Mucosa of gallbladder (tissue), 1 donor: ENCODE measurements around the gene TJP1. TPM values are rescaled to one million over a fixed set of nuclear protein-coding genes. Genes with fewer than 3 reads are reported as not detected.

Experiments used
- DNase-seq: peaks from one replicate; pipeline ENCODE4 v3.0.0-alpha.2; 2020; ENCODE audit warnings: low spot score
- total RNA-seq: library from RNA; stranded (reverse); gene quantifications from one replicate; pipeline ENCODE4 v1.2.1, GENCODE V29; 2021
- donor health status: DM: no; HTN: no; CAD: no.

Gene TJP1
- total RNA-seq, result 105 TPM

DNA sequence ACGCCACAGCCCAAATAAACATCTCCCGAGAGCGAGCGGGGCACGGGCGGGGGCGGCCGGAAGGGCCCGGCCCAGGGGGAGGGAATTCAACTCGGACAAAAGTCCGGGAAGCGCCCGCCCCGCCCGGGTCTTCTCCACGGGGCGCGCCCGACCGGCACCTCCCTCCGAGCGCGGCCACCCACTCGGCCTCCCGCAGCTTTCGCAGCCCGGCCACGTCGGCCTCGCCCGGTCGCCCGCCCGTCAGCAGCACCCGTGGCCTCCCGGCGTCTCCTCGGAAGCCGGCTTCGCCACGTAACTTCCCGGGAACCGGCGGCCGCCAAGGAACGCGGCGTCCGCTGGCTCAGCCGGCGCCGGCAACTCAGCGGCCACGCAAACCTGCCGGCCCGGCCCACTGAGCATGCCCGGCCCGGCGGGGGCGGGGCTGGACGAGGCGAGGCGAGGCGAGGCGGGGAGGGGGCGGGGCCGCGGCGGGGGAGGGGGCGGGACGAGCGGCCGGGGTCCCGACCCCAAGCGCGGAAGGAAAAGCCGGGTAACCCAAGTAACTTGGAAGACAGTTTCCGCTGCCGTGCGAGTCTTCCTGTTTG lies at the start of gene TJP1:
Gene TJP1, minus strand, starts transcription at position 369 of the 584 bp plus-strand sequence. CDS start 440 bp downstream, outside the sequence.
- DNase-seq, result peak; percentile 70

- DNase-seq, result peak; percentile 14
Measured at GRCh38 chr15:29871401-29871800, 49.1 kb upstream of the TJP1 start.

DNA sequence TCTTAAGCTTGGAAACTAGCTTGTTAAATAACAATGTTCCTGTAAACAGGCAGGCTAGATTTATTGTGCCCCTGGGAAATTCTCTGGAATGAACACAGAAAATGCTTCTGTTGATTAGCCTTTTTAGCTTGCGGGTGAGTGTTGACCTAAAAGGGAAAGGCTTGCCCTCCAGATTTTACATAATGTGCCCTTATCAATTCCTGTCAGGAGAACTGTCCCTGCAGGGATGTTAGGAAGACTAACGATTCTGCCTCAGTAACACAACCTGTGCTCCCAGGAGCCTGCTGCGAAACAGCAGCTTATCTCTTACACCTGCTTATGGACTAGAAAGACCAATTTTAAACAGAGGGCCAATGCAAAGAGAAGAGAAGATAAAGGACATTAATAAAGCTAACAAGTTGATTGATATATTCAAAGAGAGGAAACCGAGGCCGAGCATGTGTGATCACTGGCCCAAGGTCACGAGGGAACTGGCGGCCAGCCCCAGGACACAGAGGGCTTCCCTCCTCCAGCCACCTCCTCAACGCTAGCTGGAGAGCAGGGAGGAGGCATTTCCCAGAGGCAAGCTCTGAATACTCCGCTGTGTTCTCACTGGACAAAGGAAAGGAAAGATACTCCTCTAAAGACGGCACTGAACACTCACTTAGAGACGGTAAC lies 48.4 kb upstream of the TJP1 start:
- DNase-seq, result no peak

- DNase-seq, result no peak
Measured at GRCh38 chr15:29867241-29868000, 45.2 kb upstream of the TJP1 start.

DNA sequence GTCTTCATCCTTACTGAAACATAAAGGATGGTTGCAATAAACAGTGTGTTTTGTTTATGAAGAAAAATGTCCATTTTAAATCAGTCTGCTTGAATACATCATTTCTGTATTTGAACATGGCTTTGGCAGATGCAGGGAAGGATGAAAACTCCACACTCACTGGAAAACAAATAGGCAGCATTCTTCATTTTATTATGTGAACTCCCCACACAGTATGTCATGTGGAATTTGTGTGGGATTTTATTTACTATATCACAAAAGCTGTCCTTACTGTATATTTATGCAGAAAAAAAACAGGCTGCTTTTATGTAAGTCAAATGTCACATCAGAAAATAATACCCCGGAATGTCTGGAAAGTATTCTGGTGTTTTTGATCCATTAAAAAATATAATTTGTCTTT lies 44.1 kb upstream of the TJP1 start:
- DNase-seq, result no peak

DNA sequence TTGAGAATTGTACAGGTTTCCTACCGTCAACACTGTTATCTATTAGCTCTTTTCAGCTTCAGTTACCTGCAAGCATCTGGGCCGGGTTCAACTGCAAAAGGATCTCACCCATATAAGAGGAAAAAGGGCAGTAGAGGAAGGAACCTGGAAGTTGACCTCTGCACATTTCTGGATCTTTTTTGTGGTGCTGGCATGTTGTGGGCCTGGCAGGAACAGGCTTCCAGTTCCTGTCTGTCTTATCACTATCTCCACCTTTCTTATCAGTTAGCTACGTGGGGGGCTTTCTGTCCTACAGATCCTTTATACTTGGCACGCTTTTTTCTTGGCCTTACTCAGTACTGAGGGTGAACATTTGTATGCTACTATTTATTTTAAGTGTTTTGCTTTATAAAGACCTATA lies 42.2 kb upstream of the TJP1 start:
- no peak for DNase-seq

DNA sequence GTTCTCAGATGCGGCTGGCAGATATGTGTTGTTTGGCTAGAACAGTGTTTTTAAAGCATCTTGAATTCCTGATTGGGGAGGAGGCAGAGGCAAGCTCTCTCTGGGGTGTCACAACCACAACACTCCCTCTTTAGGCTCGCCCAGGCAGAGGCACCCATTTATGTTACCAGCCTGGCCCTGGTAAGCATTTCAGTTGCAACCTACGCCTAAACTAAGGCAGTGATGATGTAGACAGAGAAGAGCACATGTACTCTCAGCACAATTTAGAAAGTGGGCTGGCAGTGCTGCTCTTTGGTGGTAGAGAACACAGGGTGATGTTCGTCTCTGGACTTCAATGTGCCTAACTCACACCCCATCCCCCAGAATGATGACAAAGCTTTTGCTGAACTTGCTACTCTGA lies 41.2 kb upstream of the TJP1 start:
- no peak for DNase-seq

DNA sequence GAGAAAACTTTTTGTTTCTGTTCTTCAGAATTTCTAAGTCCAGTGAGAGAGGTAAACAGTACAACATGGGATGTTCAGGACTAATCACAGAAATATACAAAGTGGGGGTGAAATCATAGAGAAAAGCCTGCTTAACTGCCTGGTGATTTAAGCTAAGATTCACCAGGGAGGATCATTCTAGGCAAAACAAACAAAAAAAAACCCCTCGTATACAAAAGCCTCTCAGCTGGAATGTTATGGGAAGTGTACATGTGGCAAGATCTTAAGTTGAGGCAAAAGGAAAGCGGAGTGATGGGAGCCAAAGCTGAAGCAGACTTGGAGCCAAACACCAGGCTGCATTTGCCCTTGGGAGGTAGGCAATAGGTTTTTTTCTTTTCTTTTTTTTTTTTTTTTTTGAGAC lies 40.0 kb upstream of the TJP1 start:
- no peak for DNase-seq

- DNase-seq, result no peak
Measured at GRCh38 chr15:29860872-29861271, 38.6 kb upstream of the TJP1 start.

- DNase-seq, result no peak
Measured at GRCh38 chr15:29859973-29860715, 37.9 kb upstream of the TJP1 start.

GRCh38 chr15:29859293-29859692 lies 37.0 kb upstream of the TJP1 start:
- DNase-seq, result no peak

DNA sequence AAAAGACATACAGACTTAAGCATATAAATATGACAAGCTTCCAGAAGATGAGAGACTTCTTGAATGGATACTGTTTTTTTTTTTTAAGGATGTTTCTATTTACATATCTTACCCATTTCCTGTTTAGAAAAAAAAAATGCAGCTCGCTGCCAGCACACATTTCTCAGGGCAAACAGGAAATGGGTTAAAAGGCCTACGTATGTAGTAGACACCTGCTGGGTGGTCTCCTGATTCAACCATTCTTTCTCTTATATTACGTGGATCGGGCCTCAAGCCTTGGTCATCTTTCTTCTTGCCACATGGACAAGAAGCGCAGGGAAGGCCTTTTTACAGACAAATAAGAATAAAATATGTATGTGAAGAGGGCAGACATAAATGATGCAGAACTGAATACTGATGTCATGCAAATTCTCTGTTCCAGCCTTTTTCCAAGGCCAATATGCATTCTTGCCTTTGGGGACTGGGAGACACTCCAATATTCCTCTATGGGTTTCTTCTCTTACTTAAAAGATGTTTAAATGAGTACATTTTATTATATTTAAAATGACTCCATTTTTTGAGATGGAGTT lies 35.0 kb upstream of the TJP1 start:
- no peak for DNase-seq

GRCh38 chr15:29854413-29854812 lies 32.1 kb upstream of the TJP1 start:
- no peak for DNase-seq

DNA sequence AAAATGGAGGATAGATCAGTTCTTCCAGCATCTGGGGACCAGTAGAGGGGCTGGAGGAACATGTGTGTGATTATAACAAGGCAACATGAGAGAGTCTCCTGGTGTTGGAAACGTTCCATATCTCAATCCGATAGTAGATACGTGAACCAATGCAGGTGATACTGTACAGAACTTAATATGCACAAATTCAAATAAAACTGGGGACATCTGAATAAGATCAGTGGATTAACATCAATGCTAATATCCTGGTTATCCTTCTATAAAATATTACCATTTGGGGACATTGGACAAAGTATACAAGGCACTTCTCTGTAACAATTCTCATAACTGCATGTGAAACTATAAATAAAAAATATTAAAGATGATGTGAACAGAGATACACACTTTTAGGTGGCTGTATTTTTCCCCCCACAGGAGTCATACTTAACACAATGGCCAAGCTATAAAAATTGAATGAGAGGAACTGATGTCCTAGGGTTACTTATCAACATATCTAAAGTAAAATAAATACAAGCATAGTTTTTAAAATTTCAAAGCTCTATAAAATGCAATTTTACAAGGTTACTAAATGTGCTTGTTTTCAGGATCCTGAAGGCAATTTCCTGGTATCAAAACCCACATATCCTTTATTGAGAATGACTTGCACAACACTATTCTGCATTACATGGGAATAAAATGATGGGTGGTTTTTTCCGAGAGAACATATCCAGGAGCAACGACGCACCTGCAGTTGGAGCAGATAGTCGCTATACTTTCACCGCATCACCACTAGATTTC lies 31.1 kb upstream of the TJP1 start:
- DNase-seq, result no peak

GRCh38 chr15:29852201-29852600 lies 29.9 kb upstream of the TJP1 start:
- DNase-seq, result no peak

GRCh38 chr15:29849716-29850115 lies 27.4 kb upstream of the TJP1 start:
- DNase-seq, result no peak

- DNase-seq, result no peak
Measured at GRCh38 chr15:29849218-29849617, 26.9 kb upstream of the TJP1 start.

DNA sequence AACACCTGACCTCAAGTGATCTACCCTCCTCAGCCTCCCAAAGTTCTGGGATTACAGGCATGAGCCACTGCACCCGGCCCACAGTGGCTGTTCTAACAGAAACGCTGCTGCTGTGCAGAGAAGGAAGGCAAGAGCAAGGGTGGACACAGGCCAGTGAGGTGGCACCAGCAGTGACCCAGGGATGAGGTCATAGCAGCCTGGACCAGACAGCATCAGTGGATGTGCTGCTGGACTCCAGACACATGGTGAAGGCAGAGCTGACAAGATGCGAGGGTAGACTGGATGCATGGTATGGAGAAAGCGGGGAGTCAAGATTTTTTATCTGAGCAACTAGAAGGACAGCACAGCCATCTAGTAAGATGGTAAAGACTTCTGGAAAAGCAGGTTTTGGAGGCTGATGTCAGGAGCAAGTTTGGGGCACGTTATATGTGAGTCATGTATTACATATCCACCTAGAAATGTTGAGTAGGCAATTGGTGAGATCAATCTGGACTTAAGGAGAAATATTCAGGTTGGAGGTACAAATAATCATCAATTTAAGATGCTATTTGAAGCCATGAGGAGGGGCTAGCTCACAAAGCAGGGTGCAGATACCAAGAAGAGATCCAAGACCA lies 22.1 kb upstream of the TJP1 start:
- DNase-seq, result no peak

- DNase-seq, result no peak
Measured at GRCh38 chr15:29842290-29842689, 20.0 kb upstream of the TJP1 start.

DNA sequence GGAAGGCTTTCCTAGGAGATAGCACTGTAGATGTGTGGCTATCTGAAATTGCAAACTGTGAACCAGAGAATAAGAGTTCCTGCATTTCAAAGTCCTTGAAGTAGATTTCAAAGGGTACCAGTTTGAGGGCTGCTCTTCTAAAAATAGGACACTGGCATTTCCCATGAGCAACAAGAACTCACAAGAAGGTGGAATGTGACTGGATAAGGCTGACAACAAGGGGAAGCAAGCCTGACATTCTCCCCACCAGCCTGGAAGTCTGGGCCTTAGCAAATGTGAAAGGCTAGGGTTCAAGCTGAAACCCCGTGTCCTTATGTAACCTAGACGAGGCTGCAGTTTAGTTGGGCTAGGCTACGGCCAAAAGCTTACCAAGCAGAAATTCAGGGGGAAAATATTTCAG lies 18.7 kb upstream of the TJP1 start:
- no peak for DNase-seq

GRCh38 chr15:29840054-29840453 lies 17.8 kb upstream of the TJP1 start:
- DNase-seq, result no peak
